Measurements from ENCODE around the gene STEAP1B. TPM values are rescaled to one million over a fixed set of nuclear protein-coding genes. Genes with fewer than 3 reads are reported as not detected.
"Not testable (repeated sequence)": the region's sequence is repeated elsewhere in the genome, so short reads cannot be mapped to it uniquely, and the experiment has no call there.

STEAP1B gene
- 1 to 10 TPM in 1 of 3 donors, under 1 TPM in 2; 0.14 to 1.2 (median 0.61) TPM for polyA plus RNA-seq

- not testable (repeated sequence) for H3K27ac ChIP-seq (ENCODE audit: low read depth, low read length)
- WGBS, 3 donors, result 5 to 9% (median 8%) methylated on average over 48 to 55 of the region's 55 CpGs
Measured at GRCh38 chr7:22499888-22500689, at the start of gene STEAP1B. STEAP1B (minus strand) TSS chr7:22500188; CDS start chr7:22494855, 5,333 bp downstream.

- 86 to 93% (median 90%) methylated on average over 5 of the region's 5 CpGs for WGBS, 3 donors
- no peak overlapping the region for H3K27ac ChIP-seq (ENCODE audit: low read depth, low read length)
Measured at GRCh38 chr7:22549051-22549450, 49.1 kb upstream of the STEAP1B start.

DNA sequence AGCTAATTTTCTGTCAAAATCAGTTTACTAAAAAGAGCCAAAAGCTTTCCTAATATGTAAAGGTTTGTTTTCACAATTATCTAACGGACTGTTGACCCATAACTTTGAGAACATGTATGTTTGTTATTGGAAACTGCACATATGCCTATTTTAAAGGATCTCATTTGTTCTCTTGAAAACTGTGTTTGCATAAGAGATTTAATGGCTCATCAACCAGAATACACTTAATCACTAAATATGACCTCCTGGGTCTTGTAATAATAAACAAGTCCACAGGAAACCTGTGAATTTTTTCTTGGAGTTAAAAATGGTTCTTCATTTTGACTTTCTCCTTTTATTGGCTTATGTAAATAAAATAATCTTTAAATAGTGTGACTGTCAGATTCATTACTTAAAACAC, 48.3 kb upstream of the STEAP1B start:
- H3K27ac ChIP-seq (ENCODE audit: low read depth, low read length), result no peak overlapping the region
- 84 to 94% (median 85%) methylated on average over 1 of the region's 1 CpG for WGBS, 3 donors

DNA sequence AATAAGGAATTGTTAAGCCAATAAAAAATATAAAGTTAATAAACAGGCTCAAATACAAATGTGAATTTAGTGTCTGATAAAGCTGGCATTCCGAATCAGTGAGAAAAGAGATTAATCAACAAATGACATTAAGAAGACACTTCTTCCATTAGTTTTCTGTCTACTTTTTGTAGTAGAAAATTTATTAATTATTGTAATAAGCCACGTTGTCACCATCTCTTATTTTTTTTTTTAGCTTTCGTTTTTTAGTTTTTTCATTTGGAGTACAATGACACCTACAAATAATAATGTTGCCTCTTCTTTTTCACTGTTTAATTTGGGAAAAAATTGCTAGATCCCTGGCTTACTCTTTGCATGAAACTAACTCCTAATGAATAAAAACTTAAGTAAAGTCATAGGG, 46.8 kb upstream of the STEAP1B start:
- H3K27ac ChIP-seq (ENCODE audit: low read depth, low read length), result no peak overlapping the region
- WGBS, 3 donors, result 82 to 87% (median 85%) methylated on average over 3 of the region's 3 CpGs

GRCh38 chr7:22545529-22545928, 45.5 kb upstream of the STEAP1B start:
- no peak overlapping the region for H3K27ac ChIP-seq (ENCODE audit: low read depth, low read length)
- 50 to 80% (median 66%) methylated on average over 2 of the region's 2 CpGs for WGBS, 3 donors

- WGBS, 3 donors, result 45 to 95% (median 83%) methylated on average over 4 of the region's 4 CpGs
Measured at GRCh38 chr7:22544245-22544644, 44.3 kb upstream of the STEAP1B start.

GRCh38 chr7:22543169-22543568, 43.2 kb upstream of the STEAP1B start:
- H3K27ac ChIP-seq (ENCODE audit: low read depth, low read length), result no peak overlapping the region
- WGBS, 3 donors, result 89 to 91% (median 89%) methylated on average over 7 of the region's 7 CpGs

More at GRCh38 chr7:22544245-22544644, 44.3 kb upstream of the STEAP1B start:
- no peak overlapping the region for H3K27ac ChIP-seq (ENCODE audit: low read depth, low read length)

DNA sequence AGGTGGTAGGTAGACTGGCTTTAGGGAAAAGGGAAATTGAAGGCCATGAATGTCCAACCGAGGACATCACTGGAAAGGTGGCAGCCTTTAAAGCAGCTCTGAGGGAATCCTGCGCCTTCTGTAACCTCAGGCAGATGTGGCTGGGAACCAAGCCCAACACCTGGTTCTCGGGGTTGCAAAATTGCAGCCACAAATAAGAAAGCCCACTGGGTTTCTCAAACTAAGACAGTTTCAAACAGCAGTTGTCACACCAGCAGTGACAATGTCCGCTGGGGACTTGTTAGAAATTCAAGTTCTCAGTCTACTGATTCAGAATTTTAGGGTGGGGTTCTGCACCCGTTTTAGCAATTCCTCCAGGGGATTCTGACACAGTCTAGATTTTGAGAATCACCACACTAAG, 42.7 kb upstream of the STEAP1B start:
- 82 to 83% (median 83%) methylated on average over 5 of the region's 5 CpGs for WGBS, 3 donors
- no peak overlapping the region for H3K27ac ChIP-seq (ENCODE audit: low read depth, low read length)

DNA sequence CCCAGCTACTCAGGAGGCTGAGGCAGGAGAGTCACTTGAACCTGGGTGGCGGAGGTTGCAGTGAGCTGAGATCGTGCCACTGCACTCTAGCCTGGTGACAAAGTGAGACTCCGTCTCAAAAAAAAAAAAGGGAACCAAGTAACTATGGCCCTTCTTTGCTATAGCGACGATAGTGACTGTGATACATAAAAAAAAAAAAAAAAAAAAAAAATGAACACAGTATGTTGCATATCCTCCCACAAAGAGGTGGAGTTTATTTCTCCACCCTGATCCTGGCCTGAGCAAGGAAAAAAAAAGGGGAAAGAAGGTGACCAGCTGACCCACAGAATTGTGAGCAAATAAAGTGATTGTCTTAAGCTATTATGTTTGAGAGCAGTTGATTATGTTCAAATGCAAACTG, 42.3 kb upstream of the STEAP1B start:
- no peak overlapping the region for H3K27ac ChIP-seq (ENCODE audit: low read depth, low read length)
- 81 to 93% (median 87%) methylated on average over 5 of the region's 5 CpGs for WGBS, 3 donors

DNA sequence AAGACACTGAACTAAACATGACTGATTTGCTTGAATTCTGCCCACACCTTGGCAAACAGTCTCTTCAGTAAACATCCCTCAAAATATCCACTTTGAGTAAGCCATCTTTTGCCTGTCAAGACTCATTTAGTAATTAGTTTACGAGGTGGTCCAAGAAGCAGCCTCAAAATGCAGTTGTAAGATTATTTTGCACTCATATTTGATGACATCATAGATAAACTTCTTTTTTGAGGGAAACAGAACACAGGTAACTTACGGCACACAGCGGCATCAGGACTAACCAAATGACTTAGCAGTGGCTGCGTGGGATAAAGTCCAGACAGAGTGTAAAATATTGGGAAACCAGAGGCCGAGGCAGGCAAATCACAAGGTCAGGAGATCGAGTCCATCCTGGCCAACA, 41.8 kb upstream of the STEAP1B start:
- no peak overlapping the region for H3K27ac ChIP-seq (ENCODE audit: low read depth, low read length)
- 94 to 98% (median 95%) methylated on average over 6 of the region's 6 CpGs for WGBS, 3 donors

DNA sequence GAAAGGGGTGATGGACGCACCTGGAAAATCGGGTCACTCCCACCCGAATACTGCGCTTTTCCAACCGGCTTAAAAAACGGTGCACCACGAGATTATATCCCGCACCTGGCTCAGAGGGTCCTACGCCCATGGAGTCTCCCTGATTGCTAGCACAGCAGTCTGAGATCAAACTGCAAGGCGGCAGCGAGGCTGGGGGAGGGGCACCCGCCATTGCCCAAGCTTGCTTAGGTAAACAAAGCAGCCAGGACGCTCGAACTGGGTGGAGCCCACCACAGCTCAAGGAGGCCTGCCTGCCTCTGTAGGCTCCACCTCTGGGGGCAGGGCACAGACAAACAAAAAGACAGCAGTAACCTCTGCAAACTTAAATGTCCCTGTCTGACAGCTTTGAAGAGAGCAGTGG, 28.5 kb upstream of the STEAP1B start:
- WGBS, 3 donors, result 57 to 76% (median 72%) methylated on average over 1 to 9 of the region's 14 CpGs
- H3K27ac ChIP-seq (ENCODE audit: low read depth, low read length), result not testable (repeated sequence)

DNA sequence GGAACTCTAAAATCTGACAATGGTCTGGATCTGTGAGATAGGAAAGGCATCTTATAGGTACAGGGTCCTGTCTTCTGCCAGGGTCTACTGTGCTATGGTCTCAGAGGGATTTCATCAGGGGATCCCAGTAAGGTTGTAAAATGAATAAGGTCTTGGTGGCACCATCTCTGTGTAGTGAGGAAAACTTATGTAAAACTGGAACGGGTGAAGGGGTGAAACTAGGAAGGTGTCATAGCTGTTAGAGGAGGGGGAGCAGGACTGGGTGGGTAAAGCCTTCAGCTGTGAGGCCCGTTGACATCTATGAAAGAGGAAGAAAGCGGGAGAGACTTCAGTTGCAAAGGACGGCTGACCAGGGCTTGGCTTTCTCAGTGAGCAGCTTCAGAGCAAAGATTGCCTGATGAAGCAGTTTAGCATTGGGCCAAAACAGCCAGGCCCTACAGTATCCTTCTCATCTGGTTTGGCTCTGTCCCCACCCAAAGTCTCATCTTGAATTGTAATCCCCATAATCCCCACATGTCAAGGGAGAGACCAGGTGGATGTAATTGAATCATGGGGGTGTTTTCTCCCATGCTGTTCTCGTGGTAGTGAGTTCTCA, 24.5 kb upstream of the STEAP1B start:
- not testable (repeated sequence) for H3K27ac ChIP-seq (ENCODE audit: low read depth, low read length)
- WGBS, 3 donors, result 44 to 50% (median 49%) methylated on average over 5 of the region's 5 CpGs

GRCh38 chr7:22523478-22524352, 23.7 kb upstream of the STEAP1B start:
- 29 to 47% (median 37%) methylated on average over 16 of the region's 16 CpGs for WGBS, 3 donors
- H3K27ac ChIP-seq (ENCODE audit: low read depth, low read length), result not testable (repeated sequence)

- WGBS, 3 donors, result 78 to 100% (median 88%) methylated on average over 1 of the region's 1 CpG
- H3K27ac ChIP-seq (ENCODE audit: low read depth, low read length), result not testable (repeated sequence)
Measured at GRCh38 chr7:22519560-22519959, 19.6 kb upstream of the STEAP1B start.

DNA sequence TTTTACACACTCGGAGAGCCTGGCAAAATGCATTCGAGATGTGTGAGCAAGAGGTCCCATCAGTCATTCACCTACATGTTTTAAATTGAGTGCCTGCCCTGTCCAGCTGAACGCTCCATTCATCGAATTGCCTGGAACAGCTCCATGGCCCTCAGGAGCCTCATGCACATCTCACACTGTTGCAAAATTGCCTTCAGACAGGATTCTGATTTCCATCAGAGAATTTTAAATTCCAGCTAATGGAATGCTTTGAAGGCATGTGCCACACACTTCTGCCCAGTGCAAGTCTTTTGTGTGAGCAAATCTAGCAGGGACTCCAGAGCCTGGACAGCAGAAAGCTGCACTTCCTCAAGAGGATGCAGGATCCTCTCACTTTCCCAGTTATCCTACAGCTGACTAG, 17.0 kb upstream of the STEAP1B start:
- 84 to 89% (median 87%) methylated on average over 4 of the region's 4 CpGs for WGBS, 3 donors
- not testable (repeated sequence) for H3K27ac ChIP-seq (ENCODE audit: low read depth, low read length)

DNA sequence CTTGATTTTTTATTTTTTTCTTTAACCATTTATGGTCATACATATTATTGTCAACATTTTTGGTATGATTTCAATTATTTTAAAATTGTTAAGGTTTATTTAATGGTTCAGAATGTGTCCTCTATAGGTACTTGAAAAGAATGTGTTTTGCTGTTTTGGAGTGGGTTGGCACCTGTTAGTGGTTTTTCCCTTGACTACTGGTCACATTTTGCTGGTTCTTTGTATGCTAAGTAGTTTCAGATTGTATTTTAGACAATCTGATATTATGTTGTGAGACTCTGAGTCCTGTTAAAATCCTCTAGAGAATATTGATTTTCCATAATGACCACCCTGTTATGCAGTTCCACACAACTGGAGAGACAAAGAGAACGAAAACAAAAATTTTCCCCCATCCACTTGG, 15.0 kb upstream of the STEAP1B start:
- not testable (repeated sequence) for H3K27ac ChIP-seq (ENCODE audit: low read depth, low read length)
- WGBS, 3 donors, result 85 to 95% (median 93%) methylated on average over 1 of the region's 1 CpG

GRCh38 chr7:22507320-22507719, 7.3 kb upstream of the STEAP1B start:
- WGBS, 3 donors, result 80 to 95% (median 90%) methylated on average over 3 of the region's 3 CpGs
- not testable (repeated sequence) for H3K27ac ChIP-seq (ENCODE audit: low read depth, low read length)

DNA sequence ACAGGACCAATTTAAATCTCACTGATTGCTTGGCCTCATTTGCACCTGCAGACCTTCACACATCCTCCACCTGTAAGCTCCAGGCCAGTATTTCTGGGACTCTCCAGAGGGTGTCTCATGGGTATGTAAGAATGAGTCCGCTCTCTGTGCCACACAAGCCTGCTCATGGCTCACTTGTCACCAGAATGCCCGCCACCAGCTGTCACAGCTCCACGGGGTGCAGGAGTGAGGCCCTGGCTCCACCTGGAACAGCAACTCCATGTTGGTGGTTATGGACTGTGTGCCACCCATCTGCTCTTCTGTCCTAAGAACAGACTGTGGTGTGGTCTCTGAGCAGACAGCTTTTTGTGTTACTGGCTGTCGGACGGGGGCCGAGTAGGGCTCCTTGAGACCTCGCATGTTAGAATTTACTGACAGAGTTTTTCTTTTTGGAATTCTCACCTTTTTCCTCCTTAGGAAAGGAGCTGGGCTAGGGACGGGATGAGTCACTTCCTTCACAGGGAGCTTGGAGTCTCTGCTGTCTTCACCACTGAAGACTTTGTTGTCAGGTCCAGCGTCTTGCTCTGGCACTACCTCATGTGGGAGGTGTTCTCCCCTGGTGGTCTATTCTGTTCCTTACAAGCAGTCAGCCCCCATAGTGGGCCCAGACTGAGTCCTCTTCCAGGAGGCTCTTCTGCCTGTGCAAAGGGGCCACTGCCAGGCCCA, 6.5 kb upstream of the STEAP1B start:
- WGBS, 3 donors, result 74 to 82% (median 76%) methylated on average over 8 to 9 of the region's 9 CpGs
- H3K27ac ChIP-seq (ENCODE audit: low read depth, low read length), result not testable (repeated sequence)

All from adipose tissue (tissue), 3 donors.